B cell (primary cell): Measurements from ENCODE around the gene ITGB7. TPM values are rescaled to one million over a fixed set of nuclear protein-coding genes. Genes with fewer than 3 reads are reported as not detected.

Source experiments
- ATAC-seq: fragments of 200-7000 bp; cut with Tn5 transposase; one replicate; pipeline ENCODE4 v1.10.0; 2021; ENCODE audit warnings: low read depth, mild to moderate bottlenecking, moderate number of reproducible peaks, moderate library complexity
- CTCF ChIA-PET: fragments of 350-600 bp; sonication (Branson Sonifier 250); formaldehyde crosslinking; loops from one replicate; lab custom pipeline; 2021; ENCODE audit warnings: antibody characterized with exemption, inconsistent platforms; lab: Charles Lee
- POLR2A ChIA-PET: fragments of 350-600 bp; sonication (Branson Sonifier 250); formaldehyde crosslinking; loops from one replicate; lab custom pipeline; 2021; ENCODE audit warnings: antibody characterized with exemption; lab: Charles Lee
- DNase-seq: peaks from one replicate; pipeline ENCODE4 v3.0.0; 2013
- H2AFZ ChIP-seq: 2 replicates; pipeline ENCODE4 v1.6.1; 2012; ENCODE audit warnings: mild to moderate bottlenecking, low read depth, low read length; ENCODE audit not compliant: insufficient read depth, poor library complexity, severe bottlenecking
- H3K27ac ChIP-seq, 2 donors: 1 replicate in 1 of 2; 2 replicates in 1 of 2; pipeline ENCODE4 v1.5.1; 2012 to 2013; ENCODE audit warnings: low read length in 2 of 2, mild to moderate bottlenecking in 2 of 2, moderate library complexity in 1 of 2
- H3K27me3 ChIP-seq, 4 experiments: fragments of 200-600 bp in 1 of 4; sonication (generic) in 1 of 4; replicated peaks in 1 of 4; 1 replicate in 2 of 4; 2 replicates in 2 of 4; pipeline versions ENCODE4 v1.6.1 to v1.7.0; 2013 to 2016; ENCODE audit warnings: low read length in 3 of 4, mild to moderate bottlenecking in 2 of 4, mixed read lengths in 1 of 4, moderate library complexity in 1 of 4; ENCODE audit not compliant: insufficient read depth in 4 of 4, control insufficient read depth in 3 of 4; ENCODE audit errors: control extremely low read depth in 1 of 4
- H3K36me3 ChIP-seq, 2 experiments: replicated peaks in 1 of 2; 1 replicate in 1 of 2; 2 replicates in 1 of 2; pipeline versions ENCODE4 v1.6.1 to v1.7.1; 2013; ENCODE audit warnings: low read length in 1 of 2; ENCODE audit not compliant: insufficient read depth in 2 of 2, control insufficient read depth in 1 of 2; ENCODE audit errors: control extremely low read depth in 1 of 2, extremely low read depth in 1 of 2
- H3K4me1 ChIP-seq, 2 donors: fragments of 200-600 bp in 1 of 2; sonication (generic) in 1 of 2; 1 replicate in 1 of 2; 2 replicates in 1 of 2; pipeline versions ENCODE4 v1.5.1 to v1.6.1; 2013 to 2017; ENCODE audit warnings: low read length in 2 of 2; ENCODE audit not compliant: control insufficient read depth in 2 of 2, insufficient read depth in 2 of 2
- H3K4me2 ChIP-seq: replicated peaks from 2 replicates; pipeline ENCODE3; 2012; ENCODE audit warnings: mild to moderate bottlenecking, low read depth, low read length; ENCODE audit not compliant: poor library complexity, severe bottlenecking
- H3K4me3 ChIP-seq, 5 experiments: fragments of 200-600 bp in 1 of 5; sonication (generic) in 1 of 5; 1 replicate in 3 of 5; 2 replicates in 2 of 5; pipeline versions ENCODE4 v1.5.1 to v1.7.0; 2011 to 2016; ENCODE audit warnings: low read length in 4 of 5, mild to moderate bottlenecking in 4 of 5, low read depth in 2 of 5, control low read depth in 1 of 5, moderate library complexity in 1 of 5; ENCODE audit not compliant: insufficient read depth in 1 of 5; ENCODE audit errors: control extremely low read depth in 1 of 5, extremely low read depth in 1 of 5
- H3K79me2 ChIP-seq: fragments of 200-600 bp; sonication (generic); one replicate; pipeline ENCODE4 v1.6.0; 2016; ENCODE audit warnings: low read length; ENCODE audit not compliant: control insufficient read depth, insufficient read depth
- H3K9ac ChIP-seq: fragments of 200-600 bp; sonication (generic); 2 replicates; pipeline ENCODE4 v1.6.1; 2017; ENCODE audit warnings: mild to moderate bottlenecking, low read length, moderate library complexity
- H3K9me3 ChIP-seq, 3 donors: one replicate each; pipeline versions ENCODE4 v1.6.1 to v1.7.1; 2013; ENCODE audit warnings: low read length in 2 of 3; ENCODE audit not compliant: control insufficient read depth in 2 of 3, insufficient read depth in 1 of 3; ENCODE audit errors: control extremely low read depth in 1 of 3
- H4K20me1 ChIP-seq: 2 replicates; pipeline ENCODE4 v1.6.0; 2012; ENCODE audit warnings: mild to moderate bottlenecking, low read length; ENCODE audit not compliant: insufficient read depth, control insufficient read depth, poor library complexity, severe bottlenecking
- H3K27ac Mint-ChIP-seq: one replicate; pipeline ENCODE4 v1.8.0; 2021; ENCODE audit warnings: mixed read lengths
- H3K27me3 Mint-ChIP-seq: one replicate; pipeline ENCODE4 v1.8.0; 2021; ENCODE audit warnings: mixed read lengths
- H3K4me1 Mint-ChIP-seq: one replicate; pipeline ENCODE4 v1.8.0; 2021; ENCODE audit warnings: mixed read lengths
- H3K4me3 Mint-ChIP-seq: one replicate; pipeline ENCODE4 v1.8.0; 2021; ENCODE audit warnings: mixed read lengths
- H3K9me3 Mint-ChIP-seq: one replicate; pipeline ENCODE4 v1.8.0; 2022; ENCODE audit warnings: mixed read lengths; ENCODE audit not compliant: insufficient read depth
- EZH2 ChIP-seq: IDR thresholded peaks from 2 replicates; pipeline ENCODE4 v1.6.1; 2012; ENCODE audit warnings: borderline replicate concordance, low read depth, mild to moderate bottlenecking, moderate library complexity, low read length; ENCODE audit not compliant: insufficient read depth, poor library complexity, severe bottlenecking
- WGBS: methylation state at CpG from one replicate; pipeline ENCODE4 v1.1.5; 2013; ENCODE audit warnings: missing lambda C conversion rate; ENCODE audit not compliant: insufficient coverage; 5-methylcytosine and 5-hydroxymethylcytosine counted together
- intact Hi-C: fragments of 100-400 bp; cut with micrococcal nuclease; formaldehyde crosslinking; loops from one replicate; pipeline ENCODE4 v1.10.0; 2022
- polyA plus RNA-seq: library from polyadenylated mRNA; depleted of rRNA; stranded (reverse); fragments of >200 nt; gene quantifications from 2 replicates; pipeline ENCODE4 v1.2.3, GENCODE V29; 2012
- total RNA-seq, 2 donors: library from RNA; stranded (reverse); fragments of 120-200 nt in 1 of 2; gene quantifications; 1 replicate in 1 of 2; 2 replicates in 1 of 2; pipeline versions ENCODE4 v1.2.3 to v1.2.4, GENCODE V29; 2013 to 2022
- TF ChIP-seq, protein P1 (sequence below): fragments of 200-600 bp; IDR thresholded peaks from one replicate; pipeline ENCODE4 v1.8.0; 2022; ENCODE audit warnings: antibody characterized with exemption, mild to moderate bottlenecking

ITGB7 gene
- total and polyA plus RNA-seq, 2 donors (not counting 1 experiment from before 2014, with no cell fraction given), result 199 to 265 TPM

DNA sequence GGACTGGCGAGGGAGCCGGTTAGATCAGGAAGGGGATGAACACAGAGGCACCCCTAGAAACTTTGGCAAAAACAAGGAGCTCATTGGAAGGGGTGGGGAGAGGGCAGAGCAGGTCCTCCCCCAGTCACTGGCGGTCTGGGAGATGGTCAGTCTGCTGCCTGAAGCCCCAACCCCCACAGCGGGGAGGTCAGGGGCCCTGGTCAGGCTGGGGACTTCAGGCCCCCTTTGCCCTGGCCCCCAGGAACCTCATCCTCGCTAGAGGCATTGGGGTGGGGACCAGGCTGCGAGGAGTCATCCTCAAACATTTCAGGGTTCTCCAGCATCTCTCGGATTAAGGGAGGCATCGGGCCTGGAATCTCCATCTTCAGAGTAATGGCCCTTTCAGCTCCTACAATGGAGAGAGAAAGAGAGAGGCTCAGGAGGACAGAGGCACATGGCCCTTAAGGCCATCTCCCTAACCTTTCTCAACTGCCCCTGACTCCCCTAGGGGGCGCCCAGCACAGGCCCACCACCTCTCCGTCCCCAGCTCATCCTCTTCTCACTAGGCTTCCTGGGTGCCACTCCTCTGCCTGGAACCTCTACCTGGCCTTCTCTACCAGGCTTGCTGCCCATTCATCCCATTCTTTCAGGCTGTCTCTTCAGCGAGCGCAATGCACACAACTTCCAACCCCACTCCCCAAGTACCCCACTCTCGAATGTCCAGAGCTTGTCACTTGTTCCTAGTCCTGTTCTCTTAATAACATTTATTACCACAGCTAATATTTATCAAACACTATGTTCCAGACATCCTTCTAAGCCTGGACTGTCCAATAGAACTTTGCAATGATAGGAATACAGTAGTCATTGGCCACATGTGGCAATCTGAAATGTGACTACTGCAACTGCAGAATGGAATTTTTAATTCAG, 4.7 kb upstream of the ITGB7 start:
- 89% methylated on average over 10 of the region's 13 CpGs for WGBS
- peak; percentile 42 for DNase-seq
- H3K9ac ChIP-seq, result no peak overlapping the region
- no peaks in the 10 kb centered on the region for H4K20me1 ChIP-seq
- no peak for ATAC-seq
- no peak overlapping the region for H2AFZ ChIP-seq
- no peak overlapping the region for H3K27ac ChIP-seq
- H3K9me3 ChIP-seq, result no peaks in the 10 kb centered on the region
- TF ChIP-seq, protein P1, sequence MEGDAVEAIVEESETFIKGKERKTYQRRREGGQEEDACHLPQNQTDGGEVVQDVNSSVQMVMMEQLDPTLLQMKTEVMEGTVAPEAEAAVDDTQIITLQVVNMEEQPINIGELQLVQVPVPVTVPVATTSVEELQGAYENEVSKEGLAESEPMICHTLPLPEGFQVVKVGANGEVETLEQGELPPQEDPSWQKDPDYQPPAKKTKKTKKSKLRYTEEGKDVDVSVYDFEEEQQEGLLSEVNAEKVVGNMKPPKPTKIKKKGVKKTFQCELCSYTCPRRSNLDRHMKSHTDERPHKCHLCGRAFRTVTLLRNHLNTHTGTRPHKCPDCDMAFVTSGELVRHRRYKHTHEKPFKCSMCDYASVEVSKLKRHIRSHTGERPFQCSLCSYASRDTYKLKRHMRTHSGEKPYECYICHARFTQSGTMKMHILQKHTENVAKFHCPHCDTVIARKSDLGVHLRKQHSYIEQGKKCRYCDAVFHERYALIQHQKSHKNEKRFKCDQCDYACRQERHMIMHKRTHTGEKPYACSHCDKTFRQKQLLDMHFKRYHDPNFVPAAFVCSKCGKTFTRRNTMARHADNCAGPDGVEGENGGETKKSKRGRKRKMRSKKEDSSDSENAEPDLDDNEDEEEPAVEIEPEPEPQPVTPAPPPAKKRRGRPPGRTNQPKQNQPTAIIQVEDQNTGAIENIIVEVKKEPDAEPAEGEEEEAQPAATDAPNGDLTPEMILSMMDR, result peak; percentile 45
- no peak for TF ChIP-seq EZH2
- CTCF ChIA-PET, result interaction anchor here (1.1 to 17.1 kb wide), 21 partner anchors 8 to 297 kb away, joined by 3 to 721 read pairs (median 8); partner anchors contain the start of genes AAAS, CSAD, ESPL1 and ITGB7
- intact Hi-C loops, result loop anchor here (2.0 kb wide), 1 partner anchor 113 kb away; no protein-coding TSS in a partner anchor
- H3K9me3 Mint-ChIP-seq, result no peaks in the 10 kb centered on the region
- peak overlapping the region; percentile 54 for H3K27ac Mint-ChIP-seq
- H3K36me3 ChIP-seq, result peaks cover 0 to 17% of the 10 kb centered on the region in 2 experiments
- H3K27me3 ChIP-seq, result no peaks in the 10 kb centered on the region
- H3K4me1 ChIP-seq, result peaks cover 54 to 66% of the 10 kb centered on the region in 2 donors
- H3K4me1 Mint-ChIP-seq, result peaks cover 69% of the 10 kb centered on the region
- no peaks in the 10 kb centered on the region for H3K27me3 Mint-ChIP-seq
- POLR2A ChIA-PET, result interaction anchor here (0.7 to 4.1 kb wide), 2 partner anchors 9 to 42 kb away, joined by 3 to 21 read pairs; no protein-coding TSS in a partner anchor
- H3K4me3 Mint-ChIP-seq, result no peak overlapping the region
- peaks cover 40% of the 10 kb centered on the region for H3K79me2 ChIP-seq
- H3K4me2 ChIP-seq, result no peak overlapping the region
- no peak overlapping the region for H3K4me3 ChIP-seq
